ENCODE measurements around the gene CTU1.

DNA sequence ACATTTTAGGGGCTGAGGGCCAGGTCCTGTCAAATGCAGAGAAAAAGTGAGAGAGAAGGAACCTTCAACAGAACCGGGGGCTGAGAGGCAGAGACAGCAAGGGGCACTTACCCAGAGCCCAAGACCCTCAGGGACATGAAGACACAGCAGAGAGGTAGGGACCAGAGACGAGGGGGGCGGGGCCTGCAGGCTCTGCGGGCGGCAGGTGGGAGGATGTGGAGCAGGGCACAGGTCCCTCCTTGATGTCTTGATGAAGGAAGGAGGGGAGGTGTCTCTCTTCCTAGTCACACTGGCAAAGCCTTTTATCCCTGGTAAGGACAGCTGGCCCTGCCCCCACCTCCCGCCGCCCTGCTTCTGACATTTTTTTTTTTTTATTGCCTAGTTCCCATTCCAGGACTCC is 25.6 kb downstream of the CTU1 start, which contains the start of gene KLK14:
- no peak for TF ChIP-seq TAF1 (IDR thresholded peaks at IDR 0.05; ENCODE audit: low read depth, low read length)
- no peak for TF ChIP-seq POLR2AphosphoS5 (IDR thresholded peaks at IDR 0.05; ENCODE audit: low read depth, low read length)

Measured in GM12891 (cell line).